Measurements from ENCODE around the gene RAP1GAP2.
"Not testable (repeated sequence)": the region's sequence is repeated elsewhere in the genome, so short reads cannot be mapped to it uniquely, and the experiment has no call there.

The RAP1GAP2 gene

DNA sequence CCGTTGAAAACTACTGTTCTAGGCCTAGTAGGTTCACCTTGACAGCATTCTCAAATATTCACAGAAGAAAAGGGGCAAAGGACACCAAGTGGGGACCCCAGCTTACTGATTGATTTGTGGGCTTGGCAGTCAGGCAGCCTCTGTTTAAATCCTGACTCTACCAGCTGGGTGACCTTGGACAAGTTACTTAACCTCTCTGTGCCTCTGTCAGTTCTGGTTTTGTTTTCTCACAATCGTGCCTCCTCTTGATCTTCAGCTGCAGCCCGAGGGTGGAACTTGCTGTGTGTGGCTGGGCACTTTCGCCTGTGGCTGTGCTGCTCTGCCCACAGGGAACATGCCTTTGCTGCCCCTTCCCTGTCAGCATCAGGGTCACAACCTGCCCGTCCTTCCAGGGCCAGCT lies 17.8 kb downstream of the RAP1GAP2 start:
- in situ Hi-C loops (cut with MboI; ENCODE audit: low sequenced_read_pairs) = no loop called here

DNA sequence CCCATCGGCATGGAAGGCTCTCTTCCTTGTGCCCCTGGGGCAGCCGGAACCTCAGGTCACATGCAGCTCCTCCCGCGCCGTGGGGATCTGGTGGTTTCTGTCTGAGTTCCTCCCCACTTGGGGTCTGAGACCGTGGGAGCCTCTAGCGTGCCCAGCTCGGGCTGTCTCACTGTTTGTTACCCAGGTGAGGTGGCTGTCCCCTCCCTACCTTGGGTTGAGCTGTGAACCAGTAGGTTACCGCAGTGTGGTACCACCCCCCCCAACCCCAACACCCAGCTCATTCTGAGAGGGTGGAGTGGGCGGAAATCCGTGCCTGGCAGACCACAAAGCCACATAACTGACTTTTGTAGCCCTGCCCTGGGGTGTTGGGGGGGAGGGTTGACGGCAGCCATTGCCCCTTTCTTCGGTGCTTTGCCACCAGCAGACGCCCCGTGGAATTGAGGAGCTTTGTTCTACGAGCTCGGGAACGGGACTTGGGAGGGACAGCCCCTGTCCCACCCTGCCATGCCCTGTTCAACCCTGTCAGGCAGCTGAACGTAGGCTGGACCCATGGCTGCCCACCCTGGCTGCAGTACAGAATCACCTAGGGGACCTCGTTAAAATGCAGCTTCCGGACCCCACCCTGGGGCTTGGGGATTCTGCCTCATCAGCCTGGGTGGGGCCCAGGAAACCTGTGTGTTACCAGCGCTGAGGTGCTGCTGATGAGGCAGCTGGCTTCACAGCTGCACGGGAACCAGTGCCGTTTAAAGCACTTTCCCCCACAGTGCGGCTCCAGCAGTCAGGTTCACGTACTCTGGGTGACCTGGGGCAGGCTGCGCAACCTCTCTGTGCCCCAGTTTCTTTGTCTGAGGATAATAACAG lies 18.5 kb downstream of the RAP1GAP2 start:
- in situ Hi-C loops (cut with MboI; ENCODE audit: low sequenced_read_pairs) = no loop called here

DNA sequence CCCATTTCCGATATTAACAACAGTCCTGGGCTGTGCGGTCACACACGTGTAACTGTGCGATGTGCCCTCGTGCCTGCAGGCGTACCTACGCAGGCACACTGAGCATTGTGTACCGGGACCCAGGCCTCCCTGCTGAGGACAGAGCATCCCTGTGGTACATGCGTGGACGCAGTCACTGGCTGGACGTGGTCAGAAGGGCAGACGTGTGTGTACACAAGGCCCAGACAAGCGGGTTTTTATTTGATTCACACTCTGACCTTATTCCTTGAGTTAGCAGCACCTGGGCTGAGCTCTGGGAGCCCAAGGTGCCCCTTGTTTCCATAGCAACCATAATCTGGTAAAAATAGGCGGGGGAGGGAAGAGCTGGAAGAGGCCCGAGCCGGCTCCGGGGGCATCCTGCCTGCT lies 19.5 kb downstream of the RAP1GAP2 start:
- in situ Hi-C loops (cut with MboI; ENCODE audit: low sequenced_read_pairs) = no loop called here

DNA sequence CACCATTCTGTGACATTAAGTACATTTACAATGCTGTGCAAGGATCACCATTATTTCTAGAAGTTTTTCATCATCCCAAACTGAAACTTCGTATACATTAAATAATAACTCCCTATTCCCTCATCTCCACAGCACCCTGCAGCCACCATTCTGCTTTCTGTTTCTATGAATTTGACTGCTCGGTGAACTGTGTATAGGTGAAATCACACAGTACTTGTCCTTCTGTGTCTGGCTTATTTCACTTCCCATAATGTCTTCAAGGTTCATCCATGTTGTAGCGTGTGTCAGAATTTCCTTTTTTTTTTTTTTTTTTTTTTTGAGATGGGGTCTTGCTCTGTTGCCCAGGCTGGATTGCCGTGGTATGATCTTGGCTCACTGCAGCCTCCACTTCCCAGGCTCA lies 20.4 kb downstream of the RAP1GAP2 start:
- in situ Hi-C loops (cut with MboI; ENCODE audit: low sequenced_read_pairs) = no loop called here

DNA sequence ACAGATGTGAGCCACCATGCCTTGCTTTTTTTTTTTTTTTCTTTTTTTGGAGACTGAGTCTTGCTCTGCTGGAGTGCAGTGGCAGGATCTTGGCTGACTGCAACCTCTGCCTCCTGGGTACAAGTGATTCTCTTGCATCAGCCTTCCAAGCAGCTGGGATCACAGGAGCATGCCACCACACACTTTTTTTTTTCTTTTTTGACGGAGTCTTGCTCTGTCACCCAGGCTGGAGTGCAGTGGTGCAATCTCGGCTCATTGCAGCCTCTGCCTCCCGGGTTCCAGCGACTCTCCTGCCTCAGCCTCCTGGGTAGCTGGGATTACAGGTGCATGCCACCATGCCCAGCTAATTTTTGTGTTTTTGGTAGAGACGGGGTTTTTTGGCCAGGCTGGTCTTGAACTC lies 23.1 kb downstream of the RAP1GAP2 start:
- in situ Hi-C loops (cut with MboI; ENCODE audit: low sequenced_read_pairs) = not testable (repeated sequence)

DNA sequence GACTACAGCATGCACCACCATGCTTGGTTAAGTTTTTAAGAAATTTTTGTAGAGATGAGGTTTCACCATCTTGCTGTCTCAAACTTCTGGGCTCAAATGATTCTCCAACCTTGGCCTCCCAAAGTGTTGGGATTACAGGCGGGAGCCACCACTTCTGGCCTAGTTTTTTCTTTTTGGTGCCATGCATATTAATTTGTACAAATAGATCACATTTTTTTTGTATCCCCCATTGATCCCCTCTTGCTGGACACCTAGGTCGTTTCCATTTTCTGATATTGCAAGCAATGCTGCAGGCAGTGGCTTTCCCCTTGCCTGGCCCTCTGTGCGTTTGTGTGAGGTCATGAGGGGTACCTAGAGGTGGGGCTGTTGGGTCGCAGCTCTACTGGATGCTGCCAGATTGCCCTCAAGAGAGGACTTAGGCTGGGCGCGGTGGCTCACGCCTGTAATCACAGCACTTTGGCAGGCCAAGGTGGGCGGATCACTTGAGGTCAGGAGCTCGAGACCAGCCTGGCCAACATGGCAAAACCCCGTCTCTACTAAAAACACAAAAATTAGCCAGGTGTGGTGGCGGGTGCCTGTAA lies 23.8 kb downstream of the RAP1GAP2 start:
- in situ Hi-C loops (cut with MboI; ENCODE audit: low sequenced_read_pairs) = no loop called here

DNA sequence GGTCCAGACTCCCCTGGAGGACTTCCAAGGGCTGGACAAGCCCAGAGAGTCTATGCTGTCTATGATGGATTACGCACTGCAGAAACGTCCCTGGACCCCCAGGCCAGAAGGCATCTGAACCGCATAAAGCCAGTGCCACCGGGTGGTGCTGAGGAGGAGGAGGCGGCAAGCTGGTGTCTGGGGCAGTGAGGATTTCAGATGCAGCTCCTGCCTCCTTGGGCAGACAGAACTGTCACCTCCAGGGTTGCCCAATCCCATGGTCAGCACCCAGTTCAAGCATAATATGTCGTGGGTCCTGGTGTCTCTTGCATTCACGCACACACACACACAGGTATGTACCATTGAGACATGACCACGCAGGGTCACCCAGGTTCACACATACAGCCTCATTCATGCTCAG lies 25.6 kb downstream of the RAP1GAP2 start:
- in situ Hi-C loops (cut with MboI; ENCODE audit: low sequenced_read_pairs) = no loop called here

DNA sequence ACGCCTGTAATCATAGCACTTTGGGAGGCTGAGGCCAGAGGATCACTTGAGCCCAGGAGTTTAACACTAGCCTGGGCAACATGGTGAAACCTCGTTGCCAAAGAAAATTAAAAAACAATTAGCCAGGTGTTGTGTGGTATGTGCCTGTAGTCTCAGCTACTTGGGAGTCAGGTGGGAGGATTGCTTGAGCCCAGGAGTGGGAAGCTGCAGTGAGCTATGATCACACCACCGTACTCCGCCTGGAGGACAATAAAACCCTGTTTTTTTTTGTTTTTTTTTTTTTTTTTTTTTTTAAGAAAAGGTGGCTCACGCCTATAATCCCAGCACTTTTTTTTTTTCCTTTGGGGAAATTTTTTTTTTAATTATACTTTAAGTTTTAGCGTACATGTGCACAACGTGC lies 26.1 kb downstream of the RAP1GAP2 start:
- in situ Hi-C loops (cut with MboI; ENCODE audit: low sequenced_read_pairs) = no loop called here

DNA sequence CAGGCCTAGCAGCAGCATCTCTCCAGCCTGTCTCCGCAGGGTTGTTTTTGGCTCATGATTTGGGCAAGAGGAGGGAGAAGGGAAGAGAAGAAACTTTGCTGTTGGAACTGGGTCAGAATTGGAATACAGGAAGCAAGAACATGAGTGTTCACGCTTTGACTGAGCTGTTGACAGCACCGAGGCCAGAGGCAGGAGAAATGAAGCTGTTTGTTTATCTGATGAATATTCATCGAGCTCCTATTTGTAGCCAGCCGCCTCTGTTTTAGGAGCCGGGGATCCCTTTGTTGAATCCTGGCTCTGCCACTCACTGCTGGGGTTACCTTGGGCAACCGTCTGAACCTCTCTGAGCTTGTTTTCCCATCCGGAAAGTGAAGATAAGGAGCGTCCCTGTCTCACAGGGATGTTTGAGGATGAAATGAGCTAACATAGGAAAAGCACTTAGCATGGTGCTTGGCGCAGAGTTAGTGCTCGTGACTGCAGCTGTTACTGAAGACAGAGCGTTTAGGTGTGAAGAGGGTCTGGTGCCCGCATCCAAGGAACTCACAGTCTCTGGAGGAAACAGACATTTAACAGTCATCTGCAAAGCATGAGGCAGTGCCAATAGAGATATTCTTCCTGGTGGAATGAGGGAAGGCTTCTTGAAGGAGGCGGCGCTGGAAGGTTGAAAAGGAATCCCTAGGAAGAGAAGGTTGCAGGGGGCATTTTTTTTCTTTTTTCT lies 29.2 kb downstream of the RAP1GAP2 start:
- in situ Hi-C loops (cut with MboI; ENCODE audit: low sequenced_read_pairs) = loop anchor here (25.0 kb wide), 1 partner anchor 187 kb away; no protein-coding TSS in a partner anchor

DNA sequence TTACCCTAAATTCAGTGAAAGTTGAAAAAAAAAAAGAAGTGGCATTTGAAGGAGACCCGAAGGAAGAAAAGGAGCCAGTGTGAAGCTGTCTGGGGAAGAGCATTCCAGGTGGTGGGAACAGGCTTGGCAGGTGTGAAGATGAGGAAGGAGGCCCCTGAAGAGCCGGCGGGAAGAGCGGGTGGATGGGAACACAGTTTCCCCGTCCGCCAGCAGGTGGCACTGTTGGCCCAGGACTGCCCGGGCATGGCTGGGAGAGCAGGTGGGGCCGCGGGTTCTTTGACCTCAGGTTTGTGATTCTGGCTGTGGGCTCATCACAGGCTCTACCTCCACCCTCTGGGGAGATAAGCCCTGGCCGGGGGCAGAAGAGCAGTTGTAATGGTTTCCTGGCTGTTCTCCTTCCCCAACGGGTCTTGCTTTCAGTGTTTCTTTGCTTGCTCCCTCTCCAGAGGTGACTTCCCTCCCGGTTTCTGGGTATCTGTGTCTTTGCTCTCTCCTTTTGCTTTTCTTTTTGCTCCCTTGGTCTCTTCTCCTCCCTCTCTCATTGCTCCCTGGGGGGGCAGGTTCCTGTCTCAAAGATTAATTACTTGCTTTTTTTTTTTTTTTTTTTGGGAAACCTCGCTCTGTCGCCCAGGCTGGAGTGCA lies 32.3 kb downstream of the RAP1GAP2 start:
- in situ Hi-C loops (cut with MboI; ENCODE audit: low sequenced_read_pairs) = loop anchor here (25.0 kb wide), 1 partner anchor 184 kb away; no protein-coding TSS in a partner anchor

DNA sequence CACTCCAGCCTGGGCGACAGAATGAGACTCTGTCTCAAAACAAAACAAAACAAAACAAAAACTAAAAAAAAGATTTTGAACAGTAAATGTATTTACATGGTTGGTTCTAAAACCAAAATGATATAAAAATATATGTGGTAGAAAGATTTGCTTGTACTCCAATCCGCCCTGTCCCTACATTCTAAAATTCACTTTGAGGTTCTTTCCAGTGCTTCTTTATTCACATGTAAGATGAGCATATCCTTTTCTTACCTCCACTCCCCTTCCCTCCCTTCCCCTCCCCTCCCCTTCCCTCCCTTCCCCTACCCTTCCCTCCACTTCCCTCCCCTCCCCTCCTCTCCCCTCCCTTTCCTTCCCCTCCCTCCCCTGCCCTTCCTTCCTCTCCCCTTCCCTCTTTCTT lies 34.4 kb downstream of the RAP1GAP2 start:
- in situ Hi-C loops (cut with MboI; ENCODE audit: low sequenced_read_pairs) = loop anchor here (25.0 kb wide), 1 partner anchor 182 kb away; no protein-coding TSS in a partner anchor

DNA sequence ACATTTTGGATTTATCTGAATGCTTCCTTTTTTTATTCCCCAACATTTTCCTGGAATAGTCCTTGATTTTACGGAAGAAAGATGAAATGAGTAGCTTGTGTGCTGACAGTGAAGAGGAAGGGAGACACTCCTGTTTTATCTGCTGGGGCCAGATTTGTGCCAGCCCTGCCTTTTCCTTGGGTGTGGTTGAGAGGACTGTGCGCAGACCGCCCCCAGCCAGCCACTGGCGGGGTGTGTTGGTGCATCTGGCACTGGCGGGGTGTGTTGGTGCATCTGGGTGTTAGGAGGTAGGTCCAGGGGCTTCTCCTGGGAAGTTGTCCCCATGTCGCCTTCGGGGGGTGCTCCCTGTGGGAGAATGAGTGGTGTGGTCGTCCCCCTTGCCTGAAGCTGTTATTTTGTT lies 39.5 kb downstream of the RAP1GAP2 start:
- in situ Hi-C loops (cut with MboI; ENCODE audit: low sequenced_read_pairs) = loop anchor here (25.0 kb wide), 1 partner anchor 177 kb away; no protein-coding TSS in a partner anchor

DNA sequence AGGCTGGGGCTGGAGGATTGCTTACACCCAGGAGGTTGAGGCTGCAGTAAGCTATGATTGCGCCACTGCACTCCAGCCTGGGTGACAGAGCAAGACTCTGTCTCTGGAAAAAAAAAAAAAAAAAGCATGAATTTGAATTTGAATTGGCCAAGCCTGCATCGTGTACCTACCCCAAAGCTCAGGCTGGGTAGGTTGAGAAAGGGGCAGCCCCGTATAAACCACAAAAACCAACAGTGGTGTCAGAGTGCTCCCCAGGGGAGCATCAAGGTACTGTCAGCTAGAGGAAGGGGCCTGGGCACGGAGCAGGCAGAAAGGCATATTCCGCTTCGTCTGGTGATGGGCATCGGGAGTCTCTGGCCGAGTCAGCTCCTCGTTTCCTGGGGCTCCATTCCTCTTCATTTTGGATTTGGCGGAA lies 40.9 kb downstream of the RAP1GAP2 start:
- in situ Hi-C loops (cut with MboI; ENCODE audit: low sequenced_read_pairs) = loop anchor here (25.0 kb wide), 1 partner anchor 175 kb away; no protein-coding TSS in a partner anchor

DNA sequence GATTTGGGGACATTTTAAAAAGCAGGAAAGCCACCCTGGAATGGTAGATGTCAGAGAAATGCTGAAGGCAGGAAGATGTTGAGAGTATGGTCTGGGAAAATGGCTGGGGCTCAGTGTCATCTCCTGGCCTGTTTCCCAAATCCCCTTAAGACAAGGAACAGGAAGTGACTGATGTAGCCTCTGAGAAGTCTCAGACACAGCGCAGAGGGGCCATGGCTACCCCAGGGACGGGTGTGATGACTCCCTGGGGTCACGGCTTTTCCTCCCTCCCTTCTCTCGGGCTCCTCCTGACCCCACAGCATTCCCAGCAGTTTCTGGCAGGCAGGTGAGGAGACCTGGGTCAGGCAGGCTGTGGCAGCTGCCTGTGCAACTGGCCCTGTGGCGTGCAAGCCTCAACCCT lies 45.4 kb downstream of the RAP1GAP2 start:
- in situ Hi-C loops (cut with MboI; ENCODE audit: low sequenced_read_pairs) = loop anchor here (25.0 kb wide), 1 partner anchor 171 kb away; no protein-coding TSS in a partner anchor

DNA sequence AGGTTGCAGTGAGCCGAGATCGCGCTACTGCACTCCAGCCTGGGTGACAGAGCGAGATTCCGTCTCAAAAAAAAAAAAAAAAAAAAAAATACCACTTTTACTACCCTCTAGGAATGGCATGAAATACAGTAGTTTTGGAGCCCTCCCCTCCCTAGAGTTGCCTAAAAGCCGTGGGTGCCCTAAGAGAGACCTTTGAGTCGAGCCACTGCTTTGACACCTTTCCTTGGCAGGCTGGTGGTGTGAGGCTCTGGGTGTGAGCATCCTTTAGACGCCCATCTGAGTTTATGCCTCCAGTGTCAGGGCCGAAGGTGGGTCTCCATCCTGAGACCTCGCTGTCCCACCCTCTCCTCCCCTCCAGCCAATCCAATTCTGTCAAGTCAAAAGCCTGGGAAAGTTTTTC lies 46.2 kb downstream of the RAP1GAP2 start:
- in situ Hi-C loops (cut with MboI; ENCODE audit: low sequenced_read_pairs) = loop anchor here (25.0 kb wide), 1 partner anchor 170 kb away; no protein-coding TSS in a partner anchor

DNA sequence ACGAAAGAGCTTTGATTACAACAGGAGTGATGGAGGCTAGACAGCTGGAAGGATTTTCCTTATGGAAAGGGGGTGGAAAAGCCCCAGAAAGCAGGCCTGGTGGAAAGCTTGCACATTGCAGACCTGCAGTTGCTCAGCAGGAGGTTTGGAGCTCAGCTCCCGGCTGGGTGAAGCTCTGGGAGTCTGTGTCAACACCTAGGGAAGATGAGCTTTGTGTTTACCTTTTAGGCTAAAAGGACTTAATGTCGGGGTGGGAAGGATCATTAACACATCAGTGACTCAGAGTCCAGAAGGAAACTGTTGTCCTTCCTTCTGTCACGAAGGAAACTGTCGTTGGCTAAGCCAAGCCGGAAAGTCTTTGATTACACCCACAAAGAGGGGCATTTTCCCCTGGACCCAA lies 48.2 kb downstream of the RAP1GAP2 start:
- in situ Hi-C loops (cut with MboI; ENCODE audit: low sequenced_read_pairs) = loop anchor here (25.0 kb wide), 1 partner anchor 168 kb away; no protein-coding TSS in a partner anchor

DNA sequence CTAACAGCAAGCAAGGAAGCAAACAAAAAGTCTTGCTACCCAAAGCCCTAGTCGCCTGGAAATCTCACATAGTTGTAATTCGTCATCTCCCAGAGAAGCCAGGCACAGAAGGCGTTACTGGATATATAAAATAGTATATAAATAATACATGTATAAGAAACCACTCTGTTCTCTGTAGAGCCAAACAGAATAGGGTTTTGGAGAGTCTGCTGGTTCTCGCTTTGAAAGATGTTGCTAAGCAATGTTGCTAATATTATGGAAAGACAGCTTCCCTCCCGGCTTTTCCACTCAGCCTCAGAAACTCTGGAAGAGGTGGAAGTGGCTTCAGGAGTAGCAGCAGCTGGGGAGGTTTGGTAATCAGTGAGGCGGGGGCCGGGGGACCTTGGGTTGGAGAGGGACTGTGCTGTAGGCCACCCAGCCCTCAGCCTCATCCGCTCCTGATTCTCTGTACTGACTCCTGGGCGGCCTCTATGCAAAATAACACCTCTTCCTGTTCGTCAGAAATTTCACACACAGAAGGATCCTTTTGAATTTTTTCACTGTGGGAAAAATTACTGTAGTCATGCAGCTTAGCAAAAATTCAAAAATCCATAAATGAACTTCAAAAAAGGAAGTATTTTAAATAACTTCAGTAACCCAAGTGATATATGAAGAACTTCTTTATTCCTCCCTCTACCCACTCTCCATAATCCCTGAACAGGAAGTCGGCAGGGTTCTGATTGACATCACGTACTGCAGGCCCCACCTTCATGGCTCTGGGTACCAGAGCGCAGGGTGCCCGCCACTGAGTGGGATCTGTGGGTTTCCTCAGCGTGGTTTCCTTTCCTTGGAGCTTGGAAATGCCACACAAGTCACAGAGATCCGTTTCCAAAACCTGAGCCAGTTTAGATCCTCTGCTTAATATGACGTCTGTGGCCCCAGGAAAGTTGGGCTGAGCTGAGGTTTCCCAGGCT lies 51.4 kb downstream of the RAP1GAP2 start:
- in situ Hi-C loops (cut with MboI; ENCODE audit: low sequenced_read_pairs) = loop anchor here (25.0 kb wide), 1 partner anchor 165 kb away; no protein-coding TSS in a partner anchor

DNA sequence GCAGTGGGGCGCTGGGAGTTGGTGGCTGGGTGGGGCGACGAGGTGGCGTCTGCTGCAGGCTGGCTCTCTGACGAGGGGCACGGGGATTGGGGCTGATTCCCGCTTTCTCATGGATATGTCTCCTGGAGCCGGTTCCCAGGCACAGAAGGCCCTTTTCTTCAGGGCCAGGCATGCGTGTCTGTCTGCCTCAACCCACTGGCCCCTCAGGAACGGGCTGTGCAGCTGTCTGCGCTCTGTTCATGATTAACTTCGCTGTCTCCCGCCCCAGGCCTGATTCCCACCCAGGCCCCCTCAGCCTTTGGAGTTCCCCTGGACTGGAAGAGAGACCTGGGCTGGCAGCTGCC lies 53.1 kb downstream of the RAP1GAP2 start:
- in situ Hi-C loops (cut with MboI; ENCODE audit: low sequenced_read_pairs) = loop anchor here (25.0 kb wide), 1 partner anchor 163 kb away; no protein-coding TSS in a partner anchor

DNA sequence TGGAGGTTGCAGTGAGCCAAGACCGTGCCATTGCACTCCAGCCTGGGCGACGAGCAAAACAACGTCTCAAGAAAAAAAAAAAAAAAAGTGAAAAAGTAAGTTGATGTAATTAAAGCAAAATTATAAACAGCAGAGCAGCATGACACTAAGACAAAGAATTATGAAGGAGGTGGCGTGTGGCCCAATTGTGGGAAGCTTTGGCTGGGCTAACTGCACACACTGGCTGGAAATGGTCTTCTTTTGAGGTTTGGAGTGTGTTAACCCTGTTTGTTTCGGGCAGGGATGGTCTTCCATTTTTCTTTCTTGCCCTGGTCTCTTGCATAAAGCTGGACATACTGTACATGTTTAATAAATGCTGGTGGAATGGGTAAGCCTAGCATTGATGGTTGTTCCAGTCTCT lies 54.8 kb downstream of the RAP1GAP2 start:
- in situ Hi-C loops (cut with MboI; ENCODE audit: low sequenced_read_pairs) = no loop called here

DNA sequence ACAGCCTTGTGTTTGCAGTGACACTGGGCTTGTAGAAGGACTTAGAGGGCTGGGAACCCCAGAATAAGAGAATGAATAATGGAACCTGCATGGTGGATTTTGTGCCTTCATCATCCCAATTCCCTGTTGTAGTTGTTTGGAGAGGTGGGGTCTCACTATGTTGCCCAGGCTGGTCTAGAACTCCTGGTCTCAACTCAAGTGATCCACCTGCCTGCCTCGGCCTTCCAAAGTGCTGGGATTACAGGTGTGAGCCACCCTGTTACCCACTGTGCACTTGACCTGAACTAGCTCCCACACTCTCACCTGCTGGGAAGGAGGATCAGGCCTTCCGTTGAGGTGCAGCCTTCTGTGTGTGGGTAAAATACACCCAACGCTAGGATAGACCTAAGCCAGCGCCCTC lies 55.4 kb downstream of the RAP1GAP2 start:
- in situ Hi-C loops (cut with MboI; ENCODE audit: low sequenced_read_pairs) = no loop called here
